T-cell (primary cell): ENCODE measurements around the gene MAGOH. TPM values are rescaled to one million over a fixed set of nuclear protein-coding genes. Genes with fewer than 3 reads are reported as not detected.

Experiments used
- ATAC-seq, 4 experiments: fragments of 200-7000 bp in 3 of 4; fragments of 150-1000 bp in 1 of 4; cut with Tn5 transposase; replicated peaks in 1 of 4; 1 replicate in 3 of 4; 2 replicates in 1 of 4; pipeline ENCODE4 v1.10.0; 2021; ENCODE audit warnings: moderate library complexity in 3 of 4, mild to moderate bottlenecking in 2 of 4, moderate number of reproducible peaks in 1 of 4
- CTCF ChIA-PET, 2 donors: fragments of 300-600 bp; sonication (Branson Sonifier 250); formaldehyde crosslinking; loops; one replicate each; lab custom pipeline; 2022; ENCODE audit warnings: antibody characterized with exemption in 2 of 2; lab: Charles Lee
- POLR2A ChIA-PET, 2 donors: fragments of 300-600 bp; sonication (Branson Sonifier 250); formaldehyde crosslinking; loops; one replicate each; lab custom pipeline; 2022; ENCODE audit warnings: antibody characterized with exemption in 2 of 2; lab: Charles Lee
- DNase-seq, 35 experiments: peaks; one replicate each; pipeline versions ENCODE4 v3.0.0 to v3.0.0-alpha.2; 2013 to 2023
- H3K27ac ChIP-seq: one replicate; pipeline ENCODE4 v1.5.1; 2013; ENCODE audit warnings: low read length
- H3K27me3 ChIP-seq, 2 experiments: replicated peaks in 1 of 2; 1 replicate in 1 of 2; 2 replicates in 1 of 2; pipeline versions ENCODE4 v1.6.1 to v1.7.0; 2013; ENCODE audit warnings: low read length in 1 of 2, mixed read lengths in 1 of 2; ENCODE audit not compliant: control insufficient read depth in 2 of 2, insufficient read depth in 2 of 2; ENCODE audit errors: extremely low read depth in 1 of 2
- H3K36me3 ChIP-seq, 2 donors: 1 replicate in 1 of 2; 2 replicates in 1 of 2; pipeline versions ENCODE4 v1.6.1 to v1.7.0; 2013; ENCODE audit warnings: low read length in 1 of 2; ENCODE audit not compliant: control insufficient read depth in 2 of 2, insufficient read depth in 1 of 2; ENCODE audit errors: extremely low read depth in 1 of 2
- H3K4me1 ChIP-seq, 2 experiments: 1 replicate in 1 of 2; 2 replicates in 1 of 2; pipeline versions ENCODE4 v1.6.1 to v1.7.0; 2013; ENCODE audit warnings: low read length in 2 of 2, mixed read lengths in 1 of 2; ENCODE audit not compliant: insufficient read depth in 2 of 2, control insufficient read depth in 1 of 2; ENCODE audit errors: extremely low read depth in 1 of 2
- H3K4me3 ChIP-seq, 2 donors: 1 replicate in 1 of 2; 2 replicates in 1 of 2; pipeline versions ENCODE4 v1.5.1 to v1.7.0; 2013; ENCODE audit warnings: mild to moderate bottlenecking in 2 of 2, low read length in 1 of 2, moderate library complexity in 1 of 2; ENCODE audit not compliant: control insufficient read depth in 1 of 2; ENCODE audit errors: extremely low read depth in 1 of 2
- H3K9me3 ChIP-seq: 2 replicates; pipeline ENCODE4 v1.7.0; 2013
- H3K27ac Mint-ChIP-seq, 2 donors: one replicate each; pipeline ENCODE4 v1.8.0; 2020 to 2021; ENCODE audit warnings: mild to moderate bottlenecking in 2 of 2, mixed read lengths in 2 of 2
- H3K27me3 Mint-ChIP-seq, 2 donors: one replicate each; pipeline ENCODE4 v1.8.0; 2021 to 2022; ENCODE audit warnings: mixed read lengths in 2 of 2
- H3K36me3 Mint-ChIP-seq: one replicate; pipeline ENCODE4 v1.8.0; 2021; ENCODE audit warnings: mixed read lengths
- H3K4me1 Mint-ChIP-seq, 3 donors: one replicate each; pipeline ENCODE4 v1.8.0; 2020 to 2022; ENCODE audit warnings: mixed read lengths in 3 of 3, mild to moderate bottlenecking in 1 of 3
- H3K4me3 Mint-ChIP-seq, 3 donors: one replicate each; pipeline ENCODE4 v1.8.0; 2020 to 2022; ENCODE audit warnings: mild to moderate bottlenecking in 3 of 3, mixed read lengths in 3 of 3, moderate library complexity in 3 of 3
- H3K9me3 Mint-ChIP-seq, 3 donors: one replicate each; pipeline ENCODE4 v1.8.0; 2020 to 2022; ENCODE audit warnings: mixed read lengths in 3 of 3
- WGBS: methylation state at CpG from one replicate; pipeline ENCODE4 v1.1.5; 2013; ENCODE audit warnings: missing lambda C conversion rate; ENCODE audit not compliant: insufficient coverage; 5-methylcytosine and 5-hydroxymethylcytosine counted together
- total RNA-seq, 35 experiments: library from RNA in 6 of 35; stranded (reverse) in 6 of 35; fragments of 120-200 nt in 1 of 35; gene quantifications; one replicate each; pipeline versions ENCODE4 v1.2.1 to v1.2.4 and lab custom pipeline; 2013 to 2026

The MAGOH gene
- total RNA-seq, 5 donors from 2014 or later (not counting 1 experiment from before 2014, with no cell fraction given) = 43.7 to 51.9 (median 51.3) TPM

DNA sequence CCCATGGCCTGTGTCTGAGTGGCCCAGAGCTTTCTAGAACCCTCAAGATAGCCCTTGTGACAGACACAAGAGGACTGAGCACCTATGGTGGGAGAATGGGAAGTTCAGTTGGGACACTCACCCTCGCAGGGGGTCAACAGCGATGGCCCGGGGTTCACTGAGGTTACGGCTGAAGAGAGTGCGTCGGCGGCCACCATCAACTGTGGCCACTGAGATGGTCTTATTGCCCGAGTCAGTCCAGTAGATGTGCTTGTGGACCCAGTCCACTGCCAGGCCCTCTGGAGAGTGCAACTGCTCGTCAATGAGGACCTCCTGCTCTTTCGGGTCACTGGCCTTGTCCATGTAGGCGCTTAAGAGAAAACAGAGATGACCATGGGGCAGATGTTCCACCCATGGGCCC, 25.7 kb upstream of the MAGOH start:
- H3K4me1 Mint-ChIP-seq = no peaks in the 10 kb centered on the region
- H3K27me3 Mint-ChIP-seq = no peaks in the 10 kb centered on the region
- no peak overlapping the region for H3K27ac Mint-ChIP-seq
- over 99% methylated on average over 11 of the region's 11 CpGs for WGBS
- H3K4me3 Mint-ChIP-seq = no peak overlapping the region
- H3K27me3 ChIP-seq = no peaks in the 10 kb centered on the region
- H3K4me3 ChIP-seq = no peak overlapping the region
- no peak overlapping the region for H3K27ac ChIP-seq
- peaks cover 43% of the 10 kb centered on the region for H3K36me3 Mint-ChIP-seq
- H3K9me3 Mint-ChIP-seq = no peaks in the 10 kb centered on the region
- ChIA-PET POLR2A (no interaction called here), CTCF (no interaction called here)
- ATAC-seq (no peak), DNase-seq (no peak)
- no peaks in the 10 kb centered on the region for H3K9me3 ChIP-seq
- peaks cover 19 to 51% of the 10 kb centered on the region in 2 donors for H3K36me3 ChIP-seq
- H3K4me1 ChIP-seq = no peaks in the 10 kb centered on the region

- H3K36me3 Mint-ChIP-seq = peaks cover 48% of the 10 kb centered on the region
- Histone ChIP-seq H3K9me3 (no peaks in the 10 kb centered on the region), H3K4me3 (no peak overlapping the region), H3K27ac (no peak overlapping the region), H3K27me3 (no peaks in the 10 kb centered on the region), H3K36me3 (peaks cover 19 to 53% of the 10 kb centered on the region in 2 donors), H3K4me1 (no peaks in the 10 kb centered on the region)
- no peaks in the 10 kb centered on the region for H3K27me3 Mint-ChIP-seq
- H3K9me3 Mint-ChIP-seq = no peaks in the 10 kb centered on the region
- DNase-seq = no peak
- no peak overlapping the region for H3K4me3 Mint-ChIP-seq
- no peak overlapping the region for H3K27ac Mint-ChIP-seq
- H3K4me1 Mint-ChIP-seq = no peaks in the 10 kb centered on the region
- POLR2A ChIA-PET = no interaction called here
- CTCF ChIA-PET = interaction anchor here in 1 of 2 donors (0.9 kb wide), 1 partner anchor 16 kb away, joined by 3 read pairs; no protein-coding TSS in a partner anchor
- 92% methylated on average over 2 of the region's 3 CpGs for WGBS
- ATAC-seq = no peak
Observed at GRCh38 chr1:53262000-53262399, 23.7 kb upstream of the MAGOH start.

DNA sequence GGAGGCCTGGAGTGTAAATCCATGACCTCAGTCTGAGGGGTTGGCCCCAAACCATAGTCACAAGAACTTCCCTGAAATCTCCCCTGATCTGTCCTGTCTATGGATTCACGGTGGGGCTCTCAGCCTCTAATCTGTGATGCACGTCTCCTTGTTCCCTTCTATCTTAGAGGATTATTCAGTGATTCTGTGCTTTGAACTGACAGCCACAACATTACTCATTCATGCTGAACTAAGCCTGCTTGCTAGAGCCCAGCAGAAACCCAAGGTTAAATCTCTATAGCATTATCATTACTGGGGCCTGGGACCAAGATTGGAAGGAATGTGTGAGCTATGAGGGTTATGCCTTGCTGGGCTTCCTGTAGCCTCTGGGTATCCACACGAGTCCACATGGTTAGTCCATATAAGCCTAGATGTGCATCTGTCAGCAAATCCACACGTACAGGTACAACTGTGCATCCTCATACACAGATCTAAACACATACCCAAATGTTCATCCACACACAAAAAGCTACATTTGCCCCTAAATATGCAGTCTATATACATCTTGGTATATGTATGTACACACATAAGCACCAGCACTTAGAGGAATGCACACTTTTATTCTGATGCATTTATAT, 22.4 kb upstream of the MAGOH start:
- H3K9me3 Mint-ChIP-seq = no peaks in the 10 kb centered on the region
- ChIA-PET POLR2A (no interaction called here), CTCF (no interaction called here)
- peaks cover 40% of the 10 kb centered on the region for H3K36me3 Mint-ChIP-seq
- Histone ChIP-seq H3K4me1 (no peaks in the 10 kb centered on the region), H3K4me3 (no peak overlapping the region), H3K9me3 (no peaks in the 10 kb centered on the region), H3K27me3 (no peaks in the 10 kb centered on the region), H3K36me3 (peaks cover 19 to 48% of the 10 kb centered on the region in 2 donors), H3K27ac (no peak overlapping the region)
- WGBS = 100% methylated on average over 1 of the region's 4 CpGs
- H3K27ac Mint-ChIP-seq = no peak overlapping the region
- DNase-seq (no peak), ATAC-seq (no peak)
- H3K4me3 Mint-ChIP-seq = no peak overlapping the region
- no peaks in the 10 kb centered on the region for H3K4me1 Mint-ChIP-seq
- H3K27me3 Mint-ChIP-seq = no peaks in the 10 kb centered on the region

GRCh38 chr1:53259932-53260331, 21.6 kb upstream of the MAGOH start:
- peaks cover 32% of the 10 kb centered on the region for H3K36me3 Mint-ChIP-seq
- no CpG with 5 or more reads among the region's 2 CpGs for WGBS
- ATAC-seq = no peak

DNA sequence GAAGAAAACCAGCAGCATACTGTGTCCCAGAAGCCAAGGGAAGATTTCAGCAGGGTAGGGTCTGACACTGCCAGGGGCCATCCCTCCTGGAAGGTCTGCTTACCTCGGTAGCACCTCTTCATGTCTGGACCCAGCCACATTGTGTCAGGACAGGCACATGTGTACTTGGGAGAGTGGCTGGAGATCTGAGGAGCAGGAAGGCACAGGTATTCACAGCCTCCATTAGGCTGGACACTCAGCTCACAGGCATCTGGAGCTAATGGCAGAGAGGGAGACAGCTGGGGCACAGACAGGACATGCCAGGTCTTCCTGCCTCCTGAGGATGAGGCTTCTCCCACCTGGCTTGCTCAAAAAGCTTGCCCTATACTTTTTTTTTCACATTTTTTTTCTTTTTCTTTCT, 19.9 kb upstream of the MAGOH start:
- no peaks in the 10 kb centered on the region for H3K27me3 Mint-ChIP-seq
- POLR2A ChIA-PET = no interaction called here
- no peaks in the 10 kb centered on the region for H3K27me3 ChIP-seq
- CTCF ChIA-PET = no interaction called here
- WGBS = no CpG with 5 or more reads among the region's 1 CpG
- H3K27ac ChIP-seq = no peak overlapping the region
- no peaks in the 10 kb centered on the region for H3K4me1 Mint-ChIP-seq
- ATAC-seq = no peak
- H3K4me3 Mint-ChIP-seq = no peak overlapping the region
- no peak overlapping the region for H3K4me3 ChIP-seq
- H3K4me1 ChIP-seq = no peaks in the 10 kb centered on the region
- no peaks in the 10 kb centered on the region for H3K9me3 Mint-ChIP-seq
- peaks cover 26% of the 10 kb centered on the region for H3K36me3 Mint-ChIP-seq
- no peaks in the 10 kb centered on the region for H3K9me3 ChIP-seq
- no peak overlapping the region for H3K27ac Mint-ChIP-seq
- H3K36me3 ChIP-seq = peaks cover 8 to 30% of the 10 kb centered on the region in 2 donors
- no peak for DNase-seq

More at GRCh38 chr1:53259932-53260331, 21.6 kb upstream of the MAGOH start:
- Mint-ChIP-seq H3K4me3 (no peak overlapping the region), H3K27ac (no peak overlapping the region), H3K9me3 (no peaks in the 10 kb centered on the region), H3K27me3 (no peaks in the 10 kb centered on the region), H3K4me1 (no peaks in the 10 kb centered on the region)
- H3K27ac ChIP-seq = no peak overlapping the region
- peaks cover 19 to 46% of the 10 kb centered on the region in 2 donors for H3K36me3 ChIP-seq
- ChIA-PET POLR2A (no interaction called here), CTCF (no interaction called here)
- DNase-seq = no peak
- H3K27me3 ChIP-seq = no peaks in the 10 kb centered on the region
- H3K9me3 ChIP-seq = no peaks in the 10 kb centered on the region
- H3K4me3 ChIP-seq = no peak overlapping the region
- no peaks in the 10 kb centered on the region for H3K4me1 ChIP-seq

DNA sequence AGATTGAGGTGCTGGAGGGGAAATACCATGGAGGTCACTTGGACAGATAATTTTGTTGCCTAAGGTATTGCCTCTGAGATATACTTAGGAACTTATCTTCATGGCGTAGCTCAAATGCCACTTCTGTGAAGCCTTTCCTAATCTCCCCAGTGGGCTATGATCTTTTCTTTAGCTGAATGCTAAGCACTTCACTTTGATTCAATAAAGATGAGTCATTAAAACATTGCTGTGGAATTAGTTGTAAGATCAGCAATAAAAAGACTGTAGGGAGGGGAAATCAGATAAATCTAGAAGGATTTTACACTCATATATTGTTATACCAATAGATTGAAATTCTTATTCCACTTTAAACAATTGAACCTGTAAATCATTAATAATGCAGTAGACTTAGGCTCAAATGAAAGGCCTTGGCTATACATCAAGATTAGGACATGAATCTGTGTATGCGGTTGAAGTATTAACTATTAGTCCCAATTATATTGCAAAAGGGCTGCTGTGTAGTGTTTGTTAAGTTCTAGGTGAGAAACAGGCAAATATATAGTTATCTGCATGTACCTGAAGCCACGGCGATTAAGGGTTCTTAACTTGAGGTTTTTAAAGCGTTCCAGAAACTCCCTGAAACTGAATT, 19.2 kb upstream of the MAGOH start:
- no peak overlapping the region for H3K4me3 ChIP-seq
- peaks cover 8 to 25% of the 10 kb centered on the region in 2 donors for H3K36me3 ChIP-seq
- Mint-ChIP-seq H3K4me3 (no peak overlapping the region), H3K27ac (no peak overlapping the region), H3K27me3 (no peaks in the 10 kb centered on the region), H3K9me3 (no peaks in the 10 kb centered on the region), H3K36me3 (peaks cover 20% of the 10 kb centered on the region), H3K4me1 (no peaks in the 10 kb centered on the region)
- no peak overlapping the region for H3K27ac ChIP-seq
- no peaks in the 10 kb centered on the region for H3K4me1 ChIP-seq
- WGBS = no CpG with 5 or more reads among the region's 5 CpGs
- DNase-seq (no peak), ATAC-seq (no peak)
- H3K27me3 ChIP-seq = no peaks in the 10 kb centered on the region
- H3K9me3 ChIP-seq = no peaks in the 10 kb centered on the region
- ChIA-PET CTCF (no interaction called here), POLR2A (no interaction called here)
